HepG2 (cell line): ENCODE measurements around the gene TSPYL6. TPM values are rescaled to one million over a fixed set of nuclear protein-coding genes. Genes with fewer than 3 reads are reported as not detected.

Experiments
- ATAC-seq: fragments of 200-7000 bp; cut with Tn5 transposase; 3 replicates; pipeline ENCODE4 v1.9.1; 2020; ENCODE audit warnings: mild to moderate bottlenecking, moderate library complexity
- BruUV-seq: library from RNA; stranded (reverse); fragments of 400-500 nt; replicated peaks from 2 replicates; lab custom pipeline; 2021; lab: Mats Ljungman, UMichigan
- CTCF ChIA-PET: fragments of 300-600 bp; formaldehyde crosslinking; extraction: SDS; loops from one replicate; lab custom pipeline; 2021; ENCODE audit warnings: low total read pairs, inconsistent platforms, low intra/inter-chr PET ratio; lab: Yijun Ruan, JAX
- POLR2A ChIA-PET: fragments of 350-600 bp; sonication (Branson Sonifier 250); formaldehyde crosslinking; loops from one replicate; lab custom pipeline; 2020; ENCODE audit warnings: antibody characterized with exemption, inconsistent platforms; lab: Yijun Ruan, JAX
- DNase-seq: peaks from one replicate; pipeline ENCODE4 v3.0.0-alpha.2; 2015; ENCODE audit warnings: low spot score
- FAIRE-seq: peaks from 3 replicates; lab custom pipeline; 2011; peaks lifted over from hg19 to GRCh38; lab: Jason Lieb, UNC
- H2AFZ ChIP-seq: one replicate; pipeline ENCODE4 v1.6.1; 2011; ENCODE audit warnings: low read length, inconsistent platforms
- H3K27ac ChIP-seq: fragments of 300-600 bp; 3 replicates; pipeline ENCODE4 v1.8.0; 2011; ENCODE audit warnings: mixed run types, mild to moderate bottlenecking, mixed read lengths, low read length, inconsistent platforms; ENCODE audit not compliant: insufficient read depth; ENCODE audit errors: extremely low read length
- H3K27me3 ChIP-seq, 2 experiments: fragments of 200-600 bp in 1 of 2; 2 replicates in 1 of 2; 3 replicates in 1 of 2; pipeline versions ENCODE4 v1.6.0 to v1.8.0; 2011; ENCODE audit warnings: low read length in 2 of 2, mild to moderate bottlenecking in 2 of 2, moderate library complexity in 2 of 2, inconsistent platforms in 1 of 2; ENCODE audit not compliant: insufficient read depth in 2 of 2, control insufficient read depth in 1 of 2
- H3K36me3 ChIP-seq, 2 experiments: fragments of 200-600 bp in 1 of 2; replicated peaks in 1 of 2; 2 replicates in 1 of 2; 3 replicates in 1 of 2; pipeline versions ENCODE4 v1.5.1 to v1.8.0; 2011; ENCODE audit warnings: low read length in 2 of 2, inconsistent platforms in 1 of 2; ENCODE audit not compliant: insufficient read depth in 2 of 2, control insufficient read depth in 1 of 2
- H3K4me1 ChIP-seq: 2 replicates; pipeline ENCODE4 v1.5.1; 2012; ENCODE audit warnings: low read length, inconsistent platforms; ENCODE audit not compliant: insufficient read depth
- H3K4me2 ChIP-seq: 2 replicates; pipeline ENCODE4 v1.6.0; 2011; ENCODE audit warnings: low read depth, low read length, inconsistent platforms
- H3K4me3 ChIP-seq, 3 experiments: fragments of 200-600 bp in 1 of 3; sonication (generic), shearing (Covaris generic) in 1 of 3; replicated peaks in 1 of 3; 2 replicates each; pipeline ENCODE4 v1.5.1; 2011 to 2016; ENCODE audit warnings: low read length in 3 of 3, inconsistent platforms in 2 of 3, low read depth in 2 of 3, mild to moderate bottlenecking in 2 of 3, control low read depth in 1 of 3, mixed read lengths in 1 of 3; ENCODE audit not compliant: insufficient read depth in 1 of 3
- H3K79me2 ChIP-seq: one replicate; pipeline ENCODE4 v1.6.1; 2011; ENCODE audit warnings: low read length, inconsistent platforms; ENCODE audit not compliant: insufficient read depth
- H3K9ac ChIP-seq: 2 replicates; pipeline ENCODE4 v1.6.0; 2011; ENCODE audit warnings: mild to moderate bottlenecking, low read depth, low read length, inconsistent platforms; ENCODE audit not compliant: insufficient read depth
- H3K9me3 ChIP-seq: 2 replicates; pipeline ENCODE4 v1.5.1; 2012; ENCODE audit warnings: mild to moderate bottlenecking, low read length
- H4K20me1 ChIP-seq: 2 replicates; pipeline ENCODE4 v1.6.0; 2011; ENCODE audit warnings: inconsistent platforms, mild to moderate bottlenecking, low read length, moderate library complexity; ENCODE audit not compliant: insufficient read depth
- ATF1 ChIP-seq: IDR thresholded peaks from 2 replicates; pipeline ENCODE4 v1.6.1; 2016; ENCODE audit warnings: mild to moderate bottlenecking, control low read depth
- CREB1 ChIP-seq, 2 experiments: fragments of 450-650 bp in 1 of 2; IDR thresholded peaks; 2 replicates each; pipeline ENCODE4 v1.6.1; 2016 to 2017; ENCODE audit warnings: control low read depth in 1 of 2, mild to moderate bottlenecking in 1 of 2, missing compliant biosample characterization in 1 of 2, missing genetic modification characterization in 1 of 2
- GFI1 ChIP-seq: sonication (generic); formaldehyde crosslinking; IDR thresholded peaks from 2 replicates; pipeline ENCODE4 v1.5.0; 2020; ENCODE audit warnings: missing genetic modification reagents, mild to moderate bottlenecking, borderline replicate concordance
- HES4 ChIP-seq: sonication (generic); formaldehyde crosslinking; IDR thresholded peaks from 2 replicates; pipeline ENCODE4 v1.9.0; 2021; ENCODE audit warnings: mild to moderate bottlenecking, missing genetic modification reagents, borderline replicate concordance
- JUNB ChIP-seq: sonication (generic); formaldehyde crosslinking; IDR thresholded peaks from 2 replicates; pipeline ENCODE4 v1.8.0; 2022; ENCODE audit warnings: missing genetic modification reagents, mild to moderate bottlenecking, borderline replicate concordance
- NFKB2 ChIP-seq: sonication (generic); formaldehyde crosslinking; IDR thresholded peaks from 2 replicates; pipeline ENCODE4 v1.4.0; 2020; ENCODE audit warnings: missing genetic modification reagents, borderline replicate concordance
- NRL ChIP-seq: sonication (generic); formaldehyde crosslinking; IDR thresholded peaks from 2 replicates; pipeline ENCODE4 v1.5.0; 2020; ENCODE audit warnings: missing genetic modification reagents, mild to moderate bottlenecking, moderate library complexity, borderline replicate concordance
- PLRG1 ChIP-seq: fragments of 450-650 bp; conservative IDR thresholded peaks from 2 replicates; pipeline ENCODE4 v1.6.1; 2016
- RBM39 ChIP-seq: fragments of 200-400 bp; formaldehyde crosslinking; IDR thresholded peaks from one replicate; pipeline ENCODE4 v1.6.1; 2018; ENCODE audit warnings: antibody characterized with exemption, mild to moderate bottlenecking, low read depth, low read length; ENCODE audit not compliant: poor library complexity, severe bottlenecking
- REXO4 ChIP-seq: sonication (generic); formaldehyde crosslinking; IDR thresholded peaks from 2 replicates; pipeline ENCODE4 v1.8.0; 2022; ENCODE audit warnings: missing genetic modification reagents, mild to moderate bottlenecking, borderline replicate concordance
- TEAD2 ChIP-seq: sonication (generic); formaldehyde crosslinking; IDR thresholded peaks from 2 replicates; pipeline ENCODE4 v1.9.0; 2021; ENCODE audit warnings: missing genetic modification reagents
- ZBTB20 ChIP-seq: sonication (generic); formaldehyde crosslinking; IDR thresholded peaks from 2 replicates; pipeline ENCODE4 v1.8.1; 2023; ENCODE audit warnings: missing genetic modification reagents, low read depth, mild to moderate bottlenecking, borderline replicate concordance
- ZNF543 ChIP-seq: sonication (generic); formaldehyde crosslinking; IDR thresholded peaks from 2 replicates; pipeline ENCODE4 v1.4.0; 2020; ENCODE audit warnings: mild to moderate bottlenecking, missing genetic modification reagents
- in situ Hi-C: cut with HindIII; loops from 2 replicates; pipeline ENCODE4 v1.10.0; 2017; ENCODE audit warnings: low pct_unique_long_range_greater_than_20kb; ENCODE audit not compliant: extremely low pct_ligation_motif_present
- intact Hi-C: fragments of 100-400 bp; cut with micrococcal nuclease; formaldehyde crosslinking; loops from one replicate; pipeline ENCODE4 v1.10.0; 2022; ENCODE audit not compliant: unreplicated experiment
- polyA plus RNA-seq, 8 experiments: library from polyadenylated mRNA; depleted of rRNA in 3 of 8; stranded (reverse) in 7 of 8; unstranded in 1 of 8; fragments of >200 nt; fragmentation: Illumina TruSeq in 4 of 8; extraction: Trizol in 4 of 8; gene quantifications; 2 replicates each; pipeline versions ENCODE4 v1.2.1 to v1.2.3, GENCODE V29; 2011 to 2016; ENCODE audit warnings: low read depth in 4 of 8, missing spikeins in 1 of 8, mixed read lengths in 1 of 8; ENCODE audit not compliant: insufficient read depth in 1 of 8
- total RNA-seq, 5 experiments: library from RNA; depleted of rRNA; stranded (reverse); fragments of >200 nt; fragmentation: Illumina TruSeq; extraction: Trizol; gene quantifications; 2 replicates each; pipeline ENCODE4 v1.2.3, GENCODE V29; 2016; ENCODE audit warnings: low read depth in 1 of 5
- TF ChIP-seq, protein P1 (sequence below): sonication (generic); formaldehyde crosslinking; IDR thresholded peaks from 2 replicates; pipeline ENCODE4 v1.4.0; 2020; ENCODE audit warnings: mild to moderate bottlenecking, low read depth, missing genetic modification reagents
- TF ChIP-seq, protein P2 (sequence below): sonication (generic); formaldehyde crosslinking; IDR thresholded peaks from 2 replicates; pipeline ENCODE4 v1.5.0; 2020; ENCODE audit warnings: mild to moderate bottlenecking, missing genetic modification reagents, borderline replicate concordance

The TSPYL6 gene
- total and polyA plus RNA-seq, 2 of the 13 experiments (the other 11 are each of a cell fraction or from before 2014, with no cell fraction given): 0.03 TPM; not detected in 1

DNA sequence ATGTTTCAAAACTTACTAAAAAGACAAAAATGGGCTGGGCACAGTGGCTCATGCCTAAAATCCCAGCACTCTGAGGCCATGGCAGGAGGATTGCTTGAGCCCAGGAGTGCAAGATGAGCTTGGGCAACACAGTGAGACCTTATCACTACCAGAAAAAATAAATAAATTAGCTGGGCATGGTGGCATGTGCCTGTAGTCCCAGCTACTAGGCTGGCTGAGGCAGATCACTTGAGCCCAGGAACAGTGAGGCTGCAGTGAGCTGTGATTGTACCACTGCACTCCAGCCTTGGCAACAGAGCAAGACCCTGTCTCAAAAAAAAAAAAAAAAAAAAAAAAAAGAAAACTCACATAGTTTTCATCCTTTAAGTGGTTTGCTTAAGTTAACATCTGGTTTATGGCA is 6.4 kb downstream of the TSPYL6 start:
- no TSS peak for BruUV-seq
- intact Hi-C loops: no loop called here
- no peak for FAIRE-seq
- Histone ChIP-seq H2AFZ (no peak overlapping the region), H3K36me3 (no peaks in the 10 kb centered on the region), H3K27me3 (no peaks in the 10 kb centered on the region), H3K9ac (no peak overlapping the region), H3K79me2 (no peaks in the 10 kb centered on the region), H3K9me3 (no peaks in the 10 kb centered on the region), H3K27ac (no peak overlapping the region), H4K20me1 (no peaks in the 10 kb centered on the region), H3K4me2 (no peak overlapping the region), H3K4me3 (no peak overlapping the region), H3K4me1 (peaks cover 14% of the 10 kb centered on the region)
- CTCF ChIA-PET: no interaction called here
- no peak for DNase-seq
- ATAC-seq: no peak
- POLR2A ChIA-PET: no interaction called here
- in situ Hi-C loops: no loop called here
- TF ChIP-seq HES4 (CRISPR knock-in tag): no peak
- TF ChIP-seq GFI1 (CRISPR knock-in tag): no peak
- TF ChIP-seq JUNB (CRISPR knock-in tag): no peak
- no peak for TF ChIP-seq ZNF543 (CRISPR knock-in tag)
- TF ChIP-seq, protein P1, sequence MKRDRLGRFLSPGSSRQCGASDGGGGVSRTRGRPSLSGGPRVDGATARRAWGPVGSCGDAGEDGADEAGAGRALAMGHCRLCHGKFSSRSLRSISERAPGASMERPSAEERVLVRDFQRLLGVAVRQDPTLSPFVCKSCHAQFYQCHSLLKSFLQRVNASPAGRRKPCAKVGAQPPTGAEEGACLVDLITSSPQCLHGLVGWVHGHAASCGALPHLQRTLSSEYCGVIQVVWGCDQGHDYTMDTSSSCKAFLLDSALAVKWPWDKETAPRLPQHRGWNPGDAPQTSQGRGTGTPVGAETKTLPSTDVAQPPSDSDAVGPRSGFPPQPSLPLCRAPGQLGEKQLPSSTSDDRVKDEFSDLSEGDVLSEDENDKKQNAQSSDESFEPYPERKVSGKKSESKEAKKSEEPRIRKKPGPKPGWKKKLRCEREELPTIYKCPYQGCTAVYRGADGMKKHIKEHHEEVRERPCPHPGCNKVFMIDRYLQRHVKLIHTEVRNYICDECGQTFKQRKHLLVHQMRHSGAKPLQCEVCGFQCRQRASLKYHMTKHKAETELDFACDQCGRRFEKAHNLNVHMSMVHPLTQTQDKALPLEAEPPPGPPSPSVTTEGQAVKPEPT (CRISPR knock-in tag): no peak
- TF ChIP-seq, protein P2, sequence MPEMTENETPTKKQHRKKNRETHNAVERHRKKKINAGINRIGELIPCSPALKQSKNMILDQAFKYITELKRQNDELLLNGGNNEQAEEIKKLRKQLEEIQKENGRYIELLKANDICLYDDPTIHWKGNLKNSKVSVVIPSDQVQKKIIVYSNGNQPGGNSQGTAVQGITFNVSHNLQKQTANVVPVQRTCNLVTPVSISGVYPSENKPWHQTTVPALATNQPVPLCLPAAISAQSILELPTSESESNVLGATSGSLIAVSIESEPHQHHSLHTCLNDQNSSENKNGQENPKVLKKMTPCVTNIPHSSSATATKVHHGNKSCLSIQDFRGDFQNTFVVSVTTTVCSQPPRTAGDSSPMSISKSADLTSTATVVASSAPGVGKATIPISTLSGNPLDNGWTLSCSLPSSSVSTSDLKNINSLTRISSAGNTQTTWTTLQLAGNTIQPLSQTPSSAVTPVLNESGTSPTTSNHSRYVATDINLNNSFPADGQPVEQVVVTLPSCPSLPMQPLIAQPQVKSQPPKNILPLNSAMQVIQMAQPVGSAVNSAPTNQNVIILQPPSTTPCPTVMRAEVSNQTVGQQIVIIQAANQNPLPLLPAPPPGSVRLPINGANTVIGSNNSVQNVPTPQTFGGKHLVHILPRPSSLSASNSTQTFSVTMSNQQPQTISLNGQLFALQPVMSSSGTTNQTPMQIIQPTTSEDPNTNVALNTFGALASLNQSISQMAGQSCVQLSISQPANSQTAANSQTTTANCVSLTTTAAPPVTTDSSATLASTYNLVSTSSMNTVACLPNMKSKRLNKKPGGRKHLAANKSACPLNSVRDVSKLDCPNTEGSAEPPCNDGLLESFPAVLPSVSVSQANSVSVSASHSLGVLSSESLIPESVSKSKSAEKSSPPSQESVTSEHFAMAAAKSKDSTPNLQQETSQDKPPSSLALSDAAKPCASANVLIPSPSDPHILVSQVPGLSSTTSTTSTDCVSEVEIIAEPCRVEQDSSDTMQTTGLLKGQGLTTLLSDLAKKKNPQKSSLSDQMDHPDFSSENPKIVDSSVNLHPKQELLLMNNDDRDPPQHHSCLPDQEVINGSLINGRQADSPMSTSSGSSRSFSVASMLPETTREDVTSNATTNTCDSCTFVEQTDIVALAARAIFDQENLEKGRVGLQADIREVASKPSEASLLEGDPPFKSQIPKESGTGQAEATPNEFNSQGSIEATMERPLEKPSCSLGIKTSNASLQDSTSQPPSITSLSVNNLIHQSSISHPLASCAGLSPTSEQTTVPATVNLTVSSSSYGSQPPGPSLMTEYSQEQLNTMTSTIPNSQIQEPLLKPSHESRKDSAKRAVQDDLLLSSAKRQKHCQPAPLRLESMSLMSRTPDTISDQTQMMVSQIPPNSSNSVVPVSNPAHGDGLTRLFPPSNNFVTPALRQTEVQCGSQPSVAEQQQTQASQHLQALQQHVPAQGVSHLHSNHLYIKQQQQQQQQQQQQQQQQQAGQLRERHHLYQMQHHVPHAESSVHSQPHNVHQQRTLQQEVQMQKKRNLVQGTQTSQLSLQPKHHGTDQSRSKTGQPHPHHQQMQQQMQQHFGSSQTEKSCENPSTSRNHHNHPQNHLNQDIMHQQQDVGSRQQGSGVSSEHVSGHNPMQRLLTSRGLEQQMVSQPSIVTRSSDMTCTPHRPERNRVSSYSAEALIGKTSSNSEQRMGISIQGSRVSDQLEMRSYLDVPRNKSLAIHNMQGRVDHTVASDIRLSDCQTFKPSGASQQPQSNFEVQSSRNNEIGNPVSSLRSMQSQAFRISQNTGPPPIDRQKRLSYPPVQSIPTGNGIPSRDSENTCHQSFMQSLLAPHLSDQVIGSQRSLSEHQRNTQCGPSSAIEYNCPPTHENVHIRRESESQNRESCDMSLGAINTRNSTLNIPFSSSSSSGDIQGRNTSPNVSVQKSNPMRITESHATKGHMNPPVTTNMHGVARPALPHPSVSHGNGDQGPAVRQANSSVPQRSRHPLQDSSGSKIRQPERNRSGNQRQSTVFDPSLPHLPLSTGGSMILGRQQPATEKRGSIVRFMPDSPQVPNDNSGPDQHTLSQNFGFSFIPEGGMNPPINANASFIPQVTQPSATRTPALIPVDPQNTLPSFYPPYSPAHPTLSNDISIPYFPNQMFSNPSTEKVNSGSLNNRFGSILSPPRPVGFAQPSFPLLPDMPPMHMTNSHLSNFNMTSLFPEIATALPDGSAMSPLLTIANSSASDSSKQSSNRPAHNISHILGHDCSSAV (CRISPR knock-in tag): no peak
- TF ChIP-seq CREB1 (IDR thresholded peaks at IDR 0.05): no peak
- no peak for TF ChIP-seq CREB1 (CRISPR knock-in tag; IDR thresholded peaks at IDR 0.05)
- no peak for TF ChIP-seq PLRG1
- TF ChIP-seq ZBTB20 (CRISPR knock-in tag): no peak
- no peak for TF ChIP-seq RBM39
- no peak for TF ChIP-seq REXO4 (CRISPR knock-in tag)
- no peak for TF ChIP-seq TEAD2 (CRISPR knock-in tag)
- TF ChIP-seq ATF1 (CRISPR knock-in tag): no peak
- no peak for TF ChIP-seq NRL
- TF ChIP-seq NFKB2 (CRISPR knock-in tag): no peak
